Mucosa of descending colon (tissue), 3 donors: ENCODE measurements around the gene TTC23. TPM values are rescaled to one million over a fixed set of nuclear protein-coding genes. Genes with fewer than 3 reads are reported as not detected.
"Not testable (repeated sequence)": the region's sequence is repeated elsewhere in the genome, so short reads cannot be mapped to it uniquely, and the experiment has no call there.

ENCODE experiments used
- ATAC-seq: fragments of 200-7000 bp; cut with Tn5 transposase; one replicate; pipeline ENCODE4 v1.9.1; 2020; ENCODE audit warnings: mild to moderate bottlenecking, moderate library complexity
- DNase-seq, 3 donors: peaks; one replicate each; pipeline ENCODE4 v3.0.0-alpha.2; 2020
- H3K36me3 ChIP-seq: fragments of 200-600 bp; one replicate; pipeline ENCODE4 v1.8.0; 2021; ENCODE audit warnings: low read depth, mild to moderate bottlenecking
- H3K4me1 ChIP-seq: fragments of 200-600 bp; one replicate; pipeline ENCODE4 v1.8.0; 2021; ENCODE audit warnings: low read depth, mild to moderate bottlenecking
- H3K4me3 ChIP-seq: fragments of 200-600 bp; one replicate; pipeline ENCODE4 v1.8.0; 2021; ENCODE audit warnings: mild to moderate bottlenecking
- H3K9me3 ChIP-seq: fragments of 200-600 bp; one replicate; pipeline ENCODE4 v1.8.0; 2021; ENCODE audit warnings: mild to moderate bottlenecking
- CTCF ChIP-seq: fragments of 200-600 bp; IDR thresholded peaks from one replicate; pipeline ENCODE4 v1.8.0; 2022; ENCODE audit warnings: antibody characterized with exemption, mild to moderate bottlenecking
- intact Hi-C, 2 donors: fragments of 100-400 bp; cut with DNase I in 1 of 2; cut with micrococcal nuclease in 1 of 2; formaldehyde crosslinking; loops; one replicate each; pipeline versions ENCODE4 v1.11.0 to v1.11.1; 2022; cut with DNase I, micrococcal nuclease
- total RNA-seq, 3 donors: library from RNA; stranded (reverse); fragmentation: NEBNext Ultra II Directional in 2 of 3; extraction: Animal tissue kit (Norgen Biotek cat#: 25700) in 2 of 3; gene quantifications; one replicate each; pipeline versions ENCODE4 v1.2.1 to v1.2.4, GENCODE V29; 2021 to 2023
- donor health status: DM: no; HTN: no; CAD: no; lungs with moderate emphysema.
- donor health status: DM: no; HTN: no; CAD: no.
- donor health status: DM: no; HTN: yes; CAD: no.

The TTC23 gene
- total RNA-seq, 3 donors from 2014 or later: 17.1 to 26.8 (median 19.6) TPM

- intact Hi-C loops: no loop called here
- ATAC-seq: no peak
- Histone ChIP-seq H3K4me3 (no peak overlapping the region), H3K4me1 (no peaks in the 10 kb centered on the region), H3K36me3 (no peaks in the 10 kb centered on the region), H3K9me3 (no peaks in the 10 kb centered on the region)
- TF ChIP-seq CTCF: no peak
- no peak for DNase-seq
These were observed 9.7 kb downstream of the TTC23 start for GRCh38 chr15:99239545-99240198.

- TF ChIP-seq CTCF: no peak
- Histone ChIP-seq H3K36me3 (no peaks in the 10 kb centered on the region), H3K4me3 (no peak overlapping the region), H3K4me1 (no peaks in the 10 kb centered on the region), H3K9me3 (no peaks in the 10 kb centered on the region)
- intact Hi-C loops: no loop called here
- DNase-seq: no peak
- no peak for ATAC-seq
These were observed 10.5 kb downstream of the TTC23 start for GRCh38 chr15:99238849-99239248.

GRCh38 chr15:99234160-99234559 is 15.2 kb downstream of the TTC23 start:
- H3K36me3 ChIP-seq, H3K4me1 ChIP-seq, intact Hi-C loops, H3K9me3 ChIP-seq, H3K4me3 ChIP-seq, DNase-seq, ATAC-seq: not testable (repeated sequence)

GRCh38 chr15:99232740-99233139 is 16.6 kb downstream of the TTC23 start:
- DNase-seq (no peak), ATAC-seq (no peak)
- no peak overlapping the region for H3K4me3 ChIP-seq
- intact Hi-C loops: no loop called here
- no peaks in the 10 kb centered on the region for H3K4me1 ChIP-seq
- no peaks in the 10 kb centered on the region for H3K36me3 ChIP-seq
- no peaks in the 10 kb centered on the region for H3K9me3 ChIP-seq
- TF ChIP-seq CTCF: no peak

GRCh38 chr15:99230867-99231266 is 18.5 kb downstream of the TTC23 start:
- Histone ChIP-seq H3K4me1 (no peaks in the 10 kb centered on the region), H3K9me3 (no peaks in the 10 kb centered on the region), H3K4me3 (no peak overlapping the region), H3K36me3 (no peaks in the 10 kb centered on the region)
- no peak for TF ChIP-seq CTCF
- ATAC-seq (no peak), DNase-seq (no peak)
- intact Hi-C loops: no loop called here

- DNase-seq: no peak
- no peak for ATAC-seq
- Histone ChIP-seq H3K9me3 (no peaks in the 10 kb centered on the region), H3K36me3 (no peaks in the 10 kb centered on the region), H3K4me1 (no peaks in the 10 kb centered on the region), H3K4me3 (no peak overlapping the region)
- intact Hi-C loops: no loop called here
- TF ChIP-seq CTCF: no peak
These were observed 21.1 kb downstream of the TTC23 start for GRCh38 chr15:99228120-99228770.
